K562 (cell line): ENCODE measurements around the gene ADGRA1. TPM values are rescaled to one million over a fixed set of nuclear protein-coding genes. Genes with fewer than 3 reads are reported as not detected.

Experiments
- ATAC-seq: fragments of 200-7000 bp; cut with Tn5 transposase; 3 replicates; pipeline ENCODE4 v1.9.1; 2020; ENCODE audit warnings: moderate library complexity
- BruUV-seq: library from RNA; stranded (reverse); fragments of 400-500 nt; replicated peaks from 2 replicates; lab custom pipeline; 2021; lab: Mats Ljungman, UMichigan
- CTCF ChIA-PET: fragments of 300-600 bp; formaldehyde crosslinking; extraction: SDS; loops from one replicate; lab custom pipeline; 2021; ENCODE audit warnings: low intra/inter-chr PET ratio; lab: Yijun Ruan, JAX
- POLR2A ChIA-PET: fragments of 300-600, 350-650 bp; sonication (Branson Sonifier 250); formaldehyde crosslinking; extraction: SDS; loops from one replicate; lab custom pipeline; 2021; ENCODE audit warnings: antibody characterized with exemption, inconsistent platforms; lab: Yijun Ruan, JAX
- DNase-seq, 4 experiments: peaks; one replicate each; pipeline versions ENCODE4 v3.0.0 to v3.0.0-alpha.2; 2011 to 2018; ENCODE audit warnings: low spot score in 3 of 4, mixed read lengths in 3 of 4; ENCODE audit errors: extremely low read depth in 1 of 4
- FAIRE-seq: peaks from 2 replicates; lab custom pipeline; 2011; peaks lifted over from hg19 to GRCh38; lab: Jason Lieb, UNC
- H2AFZ ChIP-seq: 2 replicates; pipeline ENCODE4 v1.6.0; 2011; ENCODE audit warnings: low read depth, low read length, control low read depth, inconsistent platforms
- H3K27ac ChIP-seq: fragments of 200-600 bp; 3 replicates; pipeline ENCODE4 v1.8.0; 2011; ENCODE audit warnings: low read depth, mild to moderate bottlenecking, control low read depth, inconsistent platforms, low read length, moderate library complexity, mixed read lengths; ENCODE audit errors: extremely low read depth
- H3K27me3 ChIP-seq, 2 experiments: fragments of 300-600 bp in 1 of 2; 2 replicates in 1 of 2; 3 replicates in 1 of 2; pipeline versions ENCODE4 v1.6.0 to v1.8.0; 2011; ENCODE audit warnings: inconsistent platforms in 2 of 2, low read length in 2 of 2, mild to moderate bottlenecking in 1 of 2, mixed read lengths in 1 of 2, moderate library complexity in 1 of 2; ENCODE audit not compliant: control insufficient read depth in 2 of 2, insufficient read depth in 2 of 2
- H3K36me3 ChIP-seq: fragments of 300-600 bp; 3 replicates; pipeline ENCODE4 v1.8.0; 2011; ENCODE audit warnings: mild to moderate bottlenecking, low read length, inconsistent platforms; ENCODE audit not compliant: control insufficient read depth, insufficient read depth
- H3K4me1 ChIP-seq, 2 experiments: fragments of 200-600 bp in 1 of 2; replicated peaks in 1 of 2; 2 replicates in 1 of 2; 3 replicates in 1 of 2; pipeline versions ENCODE4 v1.5.1 to v1.8.0; 2011; ENCODE audit warnings: inconsistent platforms in 2 of 2, low read length in 2 of 2, mild to moderate bottlenecking in 1 of 2, mixed read lengths in 1 of 2, moderate library complexity in 1 of 2; ENCODE audit not compliant: control insufficient read depth in 2 of 2, insufficient read depth in 2 of 2
- H3K4me2 ChIP-seq: 2 replicates; pipeline ENCODE4 v1.6.1; 2011; ENCODE audit warnings: low read length, control low read depth, inconsistent platforms, mixed read lengths; ENCODE audit not compliant: insufficient read depth
- H3K4me3 ChIP-seq: fragments of 200-600 bp; sonication (generic), shearing (Covaris generic); 2 replicates; pipeline ENCODE4 v1.5.1; 2016; ENCODE audit warnings: control low read depth, inconsistent platforms
- H3K79me2 ChIP-seq: fragments of 200-600 bp; 3 replicates; pipeline ENCODE4 v1.8.0; 2011; ENCODE audit warnings: low read length, inconsistent platforms; ENCODE audit not compliant: control insufficient read depth, insufficient read depth
- H3K9ac ChIP-seq, 2 experiments: 2 replicates each; pipeline versions ENCODE4 v1.6.0 to v1.6.1; 2011; ENCODE audit warnings: low read depth in 2 of 2, low read length in 2 of 2, control low read depth in 1 of 2, inconsistent platforms in 1 of 2, mild to moderate bottlenecking in 1 of 2, mixed read lengths in 1 of 2; ENCODE audit not compliant: insufficient read depth in 1 of 2
- H3K9me1 ChIP-seq: one replicate; pipeline ENCODE4 v1.6.0; 2011; ENCODE audit warnings: inconsistent platforms, mild to moderate bottlenecking, low read length, moderate library complexity; ENCODE audit not compliant: control insufficient read depth, insufficient read depth
- H3K9me3 ChIP-seq: replicated peaks from 2 replicates; pipeline ENCODE4 v1.5.1; 2011; ENCODE audit warnings: low read depth, low read length, inconsistent platforms; ENCODE audit not compliant: control insufficient read depth, insufficient read depth
- H4K20me1 ChIP-seq: replicated peaks from 2 replicates; pipeline ENCODE4 v1.6.1; 2011; ENCODE audit warnings: low read length, inconsistent platforms, mixed read lengths; ENCODE audit not compliant: control insufficient read depth, insufficient read depth
- ARID4B ChIP-seq: sonication (generic); formaldehyde crosslinking; IDR thresholded peaks from 2 replicates; pipeline ENCODE4 v1.8.0; 2022; ENCODE audit warnings: mild to moderate bottlenecking, missing genetic modification reagents
- BRF2 ChIP-seq: IDR thresholded peaks from 3 replicates; pipeline ENCODE4 v1.6.1; 2011; ENCODE audit warnings: borderline replicate concordance, mild to moderate bottlenecking; ENCODE audit not compliant: insufficient read length, insufficient read depth
- E2F8 ChIP-seq: fragments of 450-650 bp; IDR thresholded peaks from 2 replicates; pipeline ENCODE4 v1.7.1; 2018; ENCODE audit warnings: mild to moderate bottlenecking, low read depth; ENCODE audit not compliant: partially characterized antibody
- ELK1 ChIP-seq: sonication (generic); formaldehyde crosslinking; IDR thresholded peaks from 2 replicates; pipeline ENCODE4 v1.8.1; 2022; ENCODE audit warnings: missing genetic modification reagents
- GABPA ChIP-seq: fragments of 200-800 bp; sonication (Bioruptor generic); conservative IDR thresholded peaks from 2 replicates; pipeline ENCODE4 v1.6.1; 2016; ENCODE audit warnings: low read depth, missing genetic modification characterization, missing compliant biosample characterization
- MIER1 ChIP-seq: fragments of 450-650 bp; IDR thresholded peaks from 2 replicates; pipeline ENCODE4 v1.6.1; 2016; ENCODE audit warnings: antibody characterized with exemption, mild to moderate bottlenecking, low read depth
- NCOA2 ChIP-seq, 2 experiments: fragments of 450-650 bp; IDR thresholded peaks; 2 replicates each; pipeline ENCODE4 v1.6.1; 2018; ENCODE audit warnings: mild to moderate bottlenecking in 2 of 2, moderate library complexity in 1 of 2; ENCODE audit not compliant: partially characterized antibody in 2 of 2
- SOX6 ChIP-seq: fragments of 450-650 bp; IDR thresholded peaks from 2 replicates; pipeline ENCODE4 v1.6.1; 2014; ENCODE audit warnings: mild to moderate bottlenecking
- YBX1 ChIP-seq: fragments of 450-650 bp; IDR thresholded peaks from 2 replicates; pipeline ENCODE4 v1.7.1; 2016; ENCODE audit warnings: mild to moderate bottlenecking
- ZNF253 ChIP-seq: fragments of 250-450 bp; sonication (Bioruptor Pico); conservative IDR thresholded peaks from 2 replicates; pipeline ENCODE4 v1.6.1; 2021; ENCODE audit warnings: mild to moderate bottlenecking
- ZNF561 ChIP-seq: fragments of 450-650 bp; formaldehyde crosslinking; conservative IDR thresholded peaks from 2 replicates; pipeline ENCODE4 v1.4.0; 2020; ENCODE audit warnings: mild to moderate bottlenecking, moderate library complexity
- WGBS: fragments of 100-300 bp; shearing (Covaris generic); methylation state at CpG from one replicate; pipeline ENCODE4 v1.1.6; 2016; ENCODE audit warnings: low coverage, mixed read lengths; ENCODE audit not compliant: insufficient coverage; ENCODE audit errors: missing lambda C conversion rate; 5-methylcytosine and 5-hydroxymethylcytosine counted together
- in situ Hi-C: fragments of 300-500 bp; cut with MboI; formaldehyde crosslinking; loops from 4 replicates; pipeline ENCODE4 v1.15.0; 2018; ENCODE audit warnings: inconsistent platforms, mixed read lengths
- intact Hi-C: fragments of 100-400 bp; cut with micrococcal nuclease; formaldehyde crosslinking; loops from 2 replicates; pipeline ENCODE4 v1.14.2; 2022
- polyA plus RNA-seq, 8 experiments: library from polyadenylated mRNA; depleted of rRNA in 4 of 8; stranded (reverse) in 5 of 8; unstranded in 3 of 8; fragments of >200 nt; fragmentation: Nextera tagmentation in 2 of 8; fragmentation: Illumina TruSeq in 1 of 8; extraction: Ambion mirVana in 2 of 8; extraction: Trizol in 1 of 8; gene quantifications; 2 replicates each; pipeline versions ENCODE4 v1.2.1 to v1.2.3, GENCODE V29; 2011 to 2014; ENCODE audit warnings: inconsistent platforms in 1 of 8, missing spikeins in 1 of 8
- total RNA-seq, 7 experiments: library from RNA; depleted of rRNA in 6 of 7; stranded (reverse); fragments of >200 nt in 6 of 7; fragmentation: Illumina TruSeq in 2 of 7; extraction: Trizol in 2 of 7; gene quantifications; 2 replicates each; pipeline versions ENCODE4 v1.2.1 to v1.2.3, GENCODE V29; 2011 to 2021; ENCODE audit warnings: low replicate concordance in 1 of 7

The ADGRA1 gene
- total and polyA plus RNA-seq, 9 of the 15 experiments (the other 6 are each of a cell fraction or from before 2014, with no cell fraction given): not detected

- H4K20me1 ChIP-seq: no peaks in the 10 kb centered on the region
- in situ Hi-C loops: no loop called here
- H3K27ac ChIP-seq: no peak overlapping the region
- no peak overlapping the region for H3K4me3 ChIP-seq
- intact Hi-C loops: no loop called here
- H3K9me1 ChIP-seq: no peaks in the 10 kb centered on the region
- H3K4me2 ChIP-seq: no peak overlapping the region
- no peaks in the 10 kb centered on the region; a peak in 1 of 5 replicates for H3K4me1 ChIP-seq
- no TSS peak for BruUV-seq
- POLR2A ChIA-PET: no interaction called here
- CTCF ChIA-PET: no interaction called here
- no peak overlapping the region for H2AFZ ChIP-seq
- DNase-seq (no peak), ATAC-seq (no peak), FAIRE-seq (no peak)
- H3K36me3 ChIP-seq: no peaks in the 10 kb centered on the region
- no peaks in the 10 kb centered on the region for H3K79me2 ChIP-seq
- H3K27me3 ChIP-seq: peaks cover 0 to 11% of the 10 kb centered on the region in 2 experiments; a peak in 1 of 5 replicates
- no peak overlapping the region for H3K9ac ChIP-seq
- 6% methylated on average over 2 of the region's 2 CpGs for WGBS
- H3K9me3 ChIP-seq: no peaks in the 10 kb centered on the region
- TF ChIP-seq ELK1 (CRISPR knock-in tag) (no peak), ZNF561 (CRISPR knock-in tag) (no peak), NCOA2 (IDR thresholded peaks at IDR 0.05; ENCODE audit: partially characterized antibody in 2 of 2) (no peak), E2F8 (no peak), GABPA (tag) (no peak), ARID4B (CRISPR knock-in tag) (no peak), BRF2 (no peak), YBX1 (no peak), ZNF253 (CRISPR knock-in tag) (no peak), MIER1 (no peak), SOX6 (no peak)
Observed at GRCh38 chr10:133055470-133055869, 32.3 kb upstream of the ADGRA1 start.
